Activated B cell treated with CpG ODN at 0.5 μM for 24 hours (primary cell): ENCODE data around the gene SERAC1. TPM values are rescaled to one million over a fixed set of nuclear protein-coding genes. Genes with fewer than 3 reads are reported as not detected.

Source experiments
- ATAC-seq: fragments of 200-7000 bp; cut with Tn5 transposase; one replicate; pipeline ENCODE4 v1.10.0; 2021; ENCODE audit warnings: low read depth, mild to moderate bottlenecking, moderate library complexity
- CTCF ChIA-PET: fragments of 350-600 bp; sonication (Branson Sonifier 250); formaldehyde crosslinking; loops from one replicate; lab custom pipeline; 2021; ENCODE audit warnings: antibody characterized with exemption; lab: Charles Lee
- POLR2A ChIA-PET: fragments of 350-600 bp; sonication (Branson Sonifier 250); formaldehyde crosslinking; loops from one replicate; lab custom pipeline; 2021; ENCODE audit warnings: antibody characterized with exemption; lab: Charles Lee
- DNase-seq: peaks from one replicate; pipeline ENCODE4 v3.0.0; 2022
- H3K27ac Mint-ChIP-seq: one replicate; pipeline ENCODE4 v1.8.0; 2020; ENCODE audit warnings: mixed read lengths
- H3K27me3 Mint-ChIP-seq: one replicate; pipeline ENCODE4 v1.8.0; 2021; ENCODE audit warnings: mixed read lengths
- H3K36me3 Mint-ChIP-seq: one replicate; pipeline ENCODE4 v1.8.0; 2021; ENCODE audit warnings: low read depth, mixed read lengths
- H3K4me1 Mint-ChIP-seq: one replicate; pipeline ENCODE4 v1.8.0; 2021; ENCODE audit warnings: mixed read lengths
- H3K4me3 Mint-ChIP-seq: one replicate; pipeline ENCODE4 v1.8.0; 2020; ENCODE audit warnings: mild to moderate bottlenecking, mixed read lengths
- H3K9me3 Mint-ChIP-seq: one replicate; pipeline ENCODE4 v1.8.0; 2020; ENCODE audit warnings: mixed read lengths
- CTCF ChIP-seq: fragments of 200-600 bp; IDR thresholded peaks from one replicate; pipeline ENCODE4 v1.8.0; 2022; ENCODE audit warnings: antibody characterized with exemption, mild to moderate bottlenecking
- intact Hi-C: fragments of 100-400 bp; cut with micrococcal nuclease; formaldehyde crosslinking; loops from one replicate; pipeline ENCODE4 v1.15.1; 2024
- total RNA-seq: library from RNA; stranded (reverse); gene quantifications from 2 replicates; pipeline ENCODE4 v1.2.3, GENCODE V29; 2022

Gene SERAC1
- total RNA-seq, 1 donor from 2014 or later: 3.0 TPM

- Mint-ChIP-seq H3K36me3 (peaks cover 55% of the 10 kb centered on the region), H3K27me3 (no peaks in the 10 kb centered on the region), H3K27ac (no peak overlapping the region), H3K4me1 (peaks cover 3% of the 10 kb centered on the region), H3K4me3 (no peak overlapping the region), H3K9me3 (no peaks in the 10 kb centered on the region)
- DNase-seq (no peak), ATAC-seq (no peak)
- intact Hi-C loops: loop anchor here (1.0 to 5.0 kb wide), 7 partner anchors 45 to 759 kb away; partner anchors contain the start of gene SYNJ2
- ChIA-PET POLR2A (interaction anchor here (1.3 kb wide), 2 partner anchors 45 to 90 kb away, joined by 5 to 7 read pairs; partner anchors contain the start of gene SYNJ2), CTCF (interaction anchor here (0.9 to 5.4 kb wide), 22 partner anchors 9 to 776 kb away, joined by 3 to 27 read pairs (median 3); partner anchors contain the start of gene SYNJ2)
- no peak for TF ChIP-seq CTCF
Measured at GRCh38 chr6:158071121-158072082, 96.7 kb downstream of the SERAC1 start.

- H3K27ac Mint-ChIP-seq: no peak overlapping the region
- no peak for DNase-seq
- H3K4me1 Mint-ChIP-seq: peaks cover 3% of the 10 kb centered on the region
- ChIA-PET CTCF (interaction anchor here (1.1 to 5.4 kb wide), 7 partner anchors 8 to 775 kb away, joined by 3 to 27 read pairs (median 3); no protein-coding TSS in a partner anchor), POLR2A (no interaction called here)
- intact Hi-C loops: loop anchor here (5.0 kb wide), 3 partner anchors 123 to 758 kb away; no protein-coding TSS in a partner anchor
- H3K36me3 Mint-ChIP-seq: peaks cover 57% of the 10 kb centered on the region
- H3K9me3 Mint-ChIP-seq: no peaks in the 10 kb centered on the region
- H3K27me3 Mint-ChIP-seq: no peaks in the 10 kb centered on the region
- TF ChIP-seq CTCF: no peak
- no peak overlapping the region for H3K4me3 Mint-ChIP-seq
- ATAC-seq: no peak
Measured at GRCh38 chr6:158070513-158070912, 97.5 kb downstream of the SERAC1 start.

- Mint-ChIP-seq H3K27me3 (no peaks in the 10 kb centered on the region), H3K4me1 (peaks cover 3% of the 10 kb centered on the region), H3K4me3 (no peak overlapping the region), H3K36me3 (peaks cover 56% of the 10 kb centered on the region), H3K27ac (no peak overlapping the region), H3K9me3 (no peaks in the 10 kb centered on the region)
- CTCF ChIA-PET: interaction anchor here (1.1 to 2.2 kb wide), 3 partner anchors 8 to 313 kb away, joined by 3 to 7 read pairs (median 3); no protein-coding TSS in a partner anchor
- DNase-seq: no peak
- no peak for TF ChIP-seq CTCF
- ATAC-seq: no peak
- intact Hi-C loops: loop anchor here (5.0 kb wide), 3 partner anchors 122 to 757 kb away; no protein-coding TSS in a partner anchor
- POLR2A ChIA-PET: no interaction called here
Measured at GRCh38 chr6:158069800-158070195, 98.3 kb downstream of the SERAC1 start.

- CTCF ChIA-PET: interaction anchor here (1.1 to 2.2 kb wide), 3 partner anchors 7 to 312 kb away, joined by 3 to 7 read pairs (median 3); no protein-coding TSS in a partner anchor
- no peak for ATAC-seq
- no peak overlapping the region for H3K4me3 Mint-ChIP-seq
- no peak for DNase-seq
- no peaks in the 10 kb centered on the region for H3K9me3 Mint-ChIP-seq
- peaks cover 3% of the 10 kb centered on the region for H3K4me1 Mint-ChIP-seq
- no peaks in the 10 kb centered on the region for H3K27me3 Mint-ChIP-seq
- H3K27ac Mint-ChIP-seq: no peak overlapping the region
- POLR2A ChIA-PET: no interaction called here
- intact Hi-C loops: no loop called here
- no peak for TF ChIP-seq CTCF
- peaks cover 51% of the 10 kb centered on the region for H3K36me3 Mint-ChIP-seq
Measured at GRCh38 chr6:158068893-158069799, 98.9 kb downstream of the SERAC1 start.
